GM18951 (cell line): ENCODE data around the gene DBH.

Experiments used
- POLR2A ChIP-seq: IDR thresholded peaks from 4 replicates; pipeline ENCODE4 v1.6.1; 2011; ENCODE audit warnings: mild to moderate bottlenecking; ENCODE audit not compliant: insufficient read length, insufficient read depth; ENCODE audit errors: extremely low read depth
- in situ Hi-C: fragments of 300-500 bp; cut with MboI; formaldehyde crosslinking; loops from one replicate; pipeline ENCODE4 v1.12.0; 2022; ENCODE audit warnings: low sequenced_read_pairs, mixed read lengths, inconsistent platforms; ENCODE audit not compliant: unreplicated experiment

Gene DBH

GRCh38 chr9:133708246-133709014 lies 72.3 kb downstream of the DBH start:
- in situ Hi-C loops, result no loop called here

More at GRCh38 chr9:133708246-133709014, 72.3 kb downstream of the DBH start:
- no peak for TF ChIP-seq POLR2A
